Measurements from ENCODE around the gene GP1BB.
"Not testable (repeated sequence)": the region's sequence is repeated elsewhere in the genome, so short reads cannot be mapped to it uniquely, and the experiment has no call there.

The GP1BB gene

GRCh38 chr22:19723232-19723982 is at the start of gene GP1BB:
GP1BB (plus strand) TSS chr22:19723539; CDS start chr22:19723570, 31 bp downstream.
- DNase-seq = no peak

- DNase-seq = no peak
Measured at GRCh38 chr22:19673660-19674059, 49.7 kb upstream of the GP1BB start.

- peak; percentile 81 for DNase-seq
Measured at GRCh38 chr22:19674129-19674928, 49.0 kb upstream of the GP1BB start.

- no peak for DNase-seq
Measured at GRCh38 chr22:19674929-19675253, 48.4 kb upstream of the GP1BB start.

- DNase-seq = no peak
Measured at GRCh38 chr22:19675428-19675827, 47.9 kb upstream of the GP1BB start.

DNA sequence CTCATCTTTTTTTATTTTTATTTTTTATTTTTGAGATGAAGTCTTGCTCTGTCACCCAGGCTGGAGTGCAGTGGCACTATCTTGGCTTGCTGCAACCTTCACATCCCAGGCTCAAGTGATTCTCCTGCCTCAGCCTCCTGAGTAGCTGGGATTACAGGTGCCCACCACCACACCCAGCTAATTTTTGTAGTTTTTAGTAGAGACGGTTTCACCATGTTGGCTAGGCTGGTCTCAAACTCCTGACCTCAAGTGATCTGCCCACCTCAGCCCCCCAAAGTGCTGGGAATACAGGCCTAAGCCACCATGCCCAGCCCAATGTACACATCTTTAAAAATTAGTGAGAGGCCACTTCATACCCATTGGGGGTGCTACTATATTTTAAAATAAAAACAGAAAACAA is 46.9 kb upstream of the GP1BB start:
- not testable (repeated sequence) for DNase-seq

- DNase-seq = no peak
Measured at GRCh38 chr22:19678949-19679521, 44.3 kb upstream of the GP1BB start.

- DNase-seq = no peak
Measured at GRCh38 chr22:19679522-19680101, 43.7 kb upstream of the GP1BB start.

DNA sequence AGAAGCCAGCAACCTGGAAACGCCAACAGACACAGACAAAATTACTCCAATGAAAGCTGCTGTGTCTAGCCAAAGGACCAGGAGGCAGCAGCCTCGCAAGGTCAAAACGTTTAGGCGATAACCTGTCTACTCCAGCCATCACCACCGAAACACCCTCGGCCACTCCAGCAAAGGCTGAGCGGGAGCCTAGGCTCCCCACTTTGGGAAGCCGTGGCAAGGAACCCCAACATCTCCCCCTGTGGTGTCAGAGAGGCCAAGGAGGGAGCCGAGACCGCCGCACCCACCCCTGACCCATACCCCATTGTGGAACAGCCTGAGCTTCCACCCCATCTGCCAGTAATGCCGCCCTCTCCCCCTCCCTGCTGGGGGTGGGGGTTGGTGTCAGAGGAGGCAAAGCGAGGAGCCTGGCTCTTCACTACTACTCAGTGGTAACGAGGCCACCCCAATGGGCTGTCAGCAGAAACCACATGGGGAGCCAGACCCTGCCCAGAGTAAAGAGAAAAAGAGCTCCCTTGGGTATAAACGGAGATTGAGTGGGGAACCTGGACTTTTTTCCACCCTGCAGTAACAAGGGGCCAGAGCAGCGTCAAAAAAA is 43.0 kb upstream of the GP1BB start:
- DNase-seq = no peak

- no peak for DNase-seq
Measured at GRCh38 chr22:19680911-19681862, 42.2 kb upstream of the GP1BB start.

GRCh38 chr22:19681863-19682245 is 41.5 kb upstream of the GP1BB start:
- DNase-seq = no peak

GRCh38 chr22:19686946-19687345 is 36.4 kb upstream of the GP1BB start:
- DNase-seq = no peak

GRCh38 chr22:19687561-19688300 is 35.6 kb upstream of the GP1BB start:
- no peak for DNase-seq

GRCh38 chr22:19688301-19689290 is 34.7 kb upstream of the GP1BB start:
- no peak for DNase-seq

- no peak for DNase-seq
Measured at GRCh38 chr22:19689408-19689807, 33.9 kb upstream of the GP1BB start.

DNA sequence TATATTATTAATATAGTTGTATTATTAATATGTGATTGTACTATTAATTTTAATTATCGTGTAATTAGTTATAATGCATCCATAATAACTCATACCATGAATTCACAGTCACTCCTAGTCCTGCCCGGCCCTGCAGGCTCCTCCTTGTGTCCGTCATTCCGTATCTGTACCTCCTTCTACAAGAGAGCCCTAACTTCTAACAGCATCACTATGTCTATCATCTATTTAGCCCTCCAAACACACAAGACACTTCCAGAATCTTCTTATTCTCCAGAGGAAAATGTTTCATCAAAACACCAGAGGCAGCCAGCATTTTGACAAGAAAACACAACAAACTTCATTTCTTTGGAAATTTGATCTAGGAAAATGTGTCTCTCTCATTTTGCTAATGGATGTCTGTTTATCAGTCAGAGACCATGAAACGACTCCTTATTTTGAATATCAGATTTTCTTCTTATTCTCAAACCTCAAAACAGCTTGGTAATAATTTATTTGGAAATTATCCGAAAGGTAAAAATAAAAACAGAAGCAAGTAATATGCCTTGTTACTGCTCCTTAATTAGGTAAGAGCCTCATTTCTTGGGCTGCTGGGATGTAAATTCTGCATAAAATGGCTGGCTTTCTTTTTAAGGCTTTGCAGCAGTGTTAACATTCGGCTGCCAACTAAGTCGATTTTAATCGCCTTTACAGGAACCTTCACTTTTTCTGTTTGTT is 32.2 kb upstream of the GP1BB start:
- DNase-seq = no peak

DNA sequence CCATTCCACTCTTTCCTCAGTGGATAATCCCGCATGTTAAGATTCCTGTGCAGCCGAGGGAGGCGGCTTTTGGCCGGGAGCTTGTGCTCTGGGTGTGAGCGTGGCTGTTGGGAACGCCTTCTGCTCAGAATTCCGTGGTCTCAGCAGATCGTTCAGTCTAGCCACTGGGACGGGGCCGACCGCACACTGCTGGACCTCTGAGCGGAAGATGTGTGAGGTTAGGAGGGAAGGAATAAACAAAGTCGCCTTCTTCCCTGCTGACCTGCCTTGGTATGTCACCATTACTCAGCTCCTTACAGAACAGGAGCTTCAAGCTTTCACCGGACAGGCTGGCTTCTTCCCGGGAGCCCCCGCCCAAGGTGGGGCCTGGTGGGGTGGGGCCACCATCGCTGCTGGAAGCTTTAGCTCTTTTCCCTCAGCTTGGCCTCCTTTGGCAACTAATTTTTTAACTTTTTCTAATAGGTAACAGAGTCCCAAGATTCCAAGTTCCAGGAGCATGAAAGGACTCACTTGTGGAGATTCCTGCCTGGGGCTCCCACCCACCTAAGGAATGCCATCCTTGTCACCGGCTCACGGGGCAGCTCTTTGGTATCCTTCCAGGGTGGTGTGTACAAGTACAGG is 31.5 kb upstream of the GP1BB start:
- no peak for DNase-seq

DNA sequence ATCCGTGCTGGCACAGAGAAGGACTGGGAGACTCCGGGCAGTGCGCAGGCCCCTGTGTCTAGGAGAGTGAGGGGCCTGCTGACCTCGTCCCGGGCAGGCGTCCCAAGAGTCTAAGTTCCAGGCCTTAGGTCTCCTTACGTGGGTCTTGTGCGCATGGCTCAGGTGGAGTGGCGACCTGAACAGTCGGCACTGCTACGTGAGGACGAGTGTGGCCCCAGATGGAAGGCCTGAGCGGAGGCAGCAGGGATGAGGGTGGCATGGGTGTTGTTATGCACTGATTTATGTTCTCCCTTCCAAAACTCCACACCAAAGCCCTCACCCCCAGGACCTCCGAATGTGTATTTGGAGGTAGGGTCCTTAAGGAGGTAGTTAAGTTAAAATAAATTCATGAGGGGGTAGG is 29.8 kb upstream of the GP1BB start:
- no peak for DNase-seq
